Uterus (tissue), 2 donors: ENCODE data around the gene CEBPZOS.

Experiments
- CTCF ChIP-seq, 4 experiments: fragments of 200-600 bp in 2 of 4; fragments of 450-650 bp in 2 of 4; sonication (generic) in 2 of 4; IDR thresholded peaks; one replicate each; pipeline ENCODE4 v1.5.1; 2016 to 2019; ENCODE audit warnings: antibody characterized with exemption in 4 of 4, mild to moderate bottlenecking in 2 of 4, moderate library complexity in 1 of 4
- POLR2A ChIP-seq, 2 donors: fragments of 450-650 bp; IDR thresholded peaks; one replicate each; pipeline ENCODE4 v1.6.1; 2016; ENCODE audit warnings: antibody characterized with exemption in 2 of 2, mild to moderate bottlenecking in 1 of 2, moderate library complexity in 1 of 2

- TF ChIP-seq CTCF (IDR thresholded peaks at IDR 0.05), result no peak
- no peak for TF ChIP-seq POLR2A (IDR thresholded peaks at IDR 0.05)
Observed at GRCh38 chr2:37180006-37180639, 16.2 kb upstream of the CEBPZOS start.
